Small intestine (tissue), 7 donors: ENCODE data around the gene FKBP1B. TPM values are rescaled to one million over a fixed set of nuclear protein-coding genes. Genes with fewer than 3 reads are reported as not detected.
"Not testable (repeated sequence)": the region's sequence is repeated elsewhere in the genome, so short reads cannot be mapped to it uniquely, and the experiment has no call there.

Experiments
- DNase-seq, 2 donors: peaks; one replicate each; pipeline versions ENCODE4 v3.0.0 to v3.0.0-alpha.2; 2013
- FAIRE-seq: peaks from 2 replicates; lab custom pipeline; 2012; peaks lifted over from hg19 to GRCh38; lab: Jason Lieb, UNC
- H3K27ac ChIP-seq, 3 donors: one replicate each; pipeline ENCODE4 v1.5.1; 2013; ENCODE audit warnings: low read length in 2 of 3, mild to moderate bottlenecking in 2 of 3, control low read depth in 1 of 3, inconsistent platforms in 1 of 3, low read depth in 1 of 3, moderate library complexity in 1 of 3
- H3K27me3 ChIP-seq, 3 donors: one replicate each; pipeline ENCODE4 v1.6.1; 2013; ENCODE audit warnings: low read length in 3 of 3, inconsistent platforms in 1 of 3; ENCODE audit not compliant: control insufficient read depth in 3 of 3, insufficient read depth in 3 of 3
- H3K36me3 ChIP-seq, 3 donors: one replicate each; pipeline ENCODE4 v1.6.1; 2013; ENCODE audit warnings: low read length in 3 of 3, inconsistent platforms in 1 of 3, low read depth in 1 of 3, mild to moderate bottlenecking in 1 of 3, moderate library complexity in 1 of 3; ENCODE audit not compliant: control insufficient read depth in 3 of 3, insufficient read depth in 2 of 3
- H3K4me1 ChIP-seq, 3 donors: one replicate each; pipeline ENCODE4 v1.6.1; 2013; ENCODE audit warnings: low read length in 2 of 3, inconsistent platforms in 1 of 3, low read depth in 1 of 3, mild to moderate bottlenecking in 1 of 3, moderate library complexity in 1 of 3; ENCODE audit not compliant: control insufficient read depth in 3 of 3, insufficient read depth in 2 of 3
- H3K4me3 ChIP-seq, 3 donors: one replicate each; pipeline ENCODE4 v1.5.1; 2013; ENCODE audit warnings: low read length in 3 of 3, control low read depth in 1 of 3, inconsistent platforms in 1 of 3, low read depth in 1 of 3, mild to moderate bottlenecking in 1 of 3, moderate library complexity in 1 of 3
- H3K9me3 ChIP-seq, 2 donors: one replicate each; pipeline ENCODE4 v1.6.1; 2013; ENCODE audit warnings: low read depth in 1 of 2, low read length in 1 of 2; ENCODE audit not compliant: control insufficient read depth in 2 of 2, insufficient read depth in 1 of 2
- WGBS, 3 donors: extraction: QIAGEN DNeasy Blood & Tissue Kit; methylation state at CpG; one replicate each; pipeline ENCODE4 v1.1.7; 2013; 5-methylcytosine and 5-hydroxymethylcytosine counted together
- polyA plus RNA-seq, 4 donors: library from polyadenylated mRNA; stranded (reverse) in 3 of 4; unstranded in 1 of 4; fragments of 200-250 nt in 3 of 4; fragments of 120-200 nt in 1 of 4; gene quantifications; one replicate each; pipeline versions ENCODE4 v1.2.1 to v1.2.3, GENCODE V29; 2013
- donor health status: healthy with polysubstance abuse.
- donor health status: control.
- donor health status: control.
- donor health status: Bipolar disorder and iron deficiency.
- donor health status: healthy.

The FKBP1B gene
- polyA plus RNA-seq, 4 donors: 4.8 to 106 (median 49.2) TPM

DNA sequence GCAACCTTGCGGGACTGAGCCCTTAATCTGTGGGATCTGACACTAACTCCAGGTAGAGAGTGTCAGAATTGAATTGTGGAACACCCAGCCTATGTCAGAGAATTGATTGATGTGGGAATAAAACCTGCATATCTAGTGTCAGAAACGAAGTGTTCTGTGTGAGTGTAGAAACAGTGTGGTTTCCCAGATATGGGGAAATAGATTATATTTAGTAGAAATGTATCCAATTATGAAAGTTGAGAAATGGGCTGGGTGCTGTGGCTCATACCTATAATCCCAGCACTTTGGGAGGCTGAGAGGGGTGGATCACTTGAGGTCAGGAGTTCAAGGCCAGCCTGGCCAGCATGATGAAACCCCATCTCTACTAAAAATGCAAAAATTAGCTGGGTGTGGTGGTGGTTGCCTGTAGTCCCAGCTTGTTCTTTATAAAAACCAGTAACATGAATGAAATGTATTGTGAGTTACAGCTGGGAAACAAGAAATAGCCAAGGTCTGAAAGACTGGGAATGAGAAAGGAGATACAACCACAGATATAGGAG lies 39.3 kb downstream of the FKBP1B start:
- DNase-seq (no peak), FAIRE-seq (no peak)
- H3K27me3 ChIP-seq: no peaks in the 10 kb centered on the region
- peaks cover 0 to 10% (median 0%) of the 10 kb centered on the region in 3 donors for H3K36me3 ChIP-seq
- no peaks in the 10 kb centered on the region for H3K9me3 ChIP-seq
- peaks cover 0 to 6% (median 0%) of the 10 kb centered on the region in 3 donors for H3K4me1 ChIP-seq
- no peak overlapping the region for H3K4me3 ChIP-seq
- 58 to 73% (median 66%) methylated on average over 2 of the region's 2 CpGs for WGBS, 3 donors
- no peak overlapping the region for H3K27ac ChIP-seq

DNA sequence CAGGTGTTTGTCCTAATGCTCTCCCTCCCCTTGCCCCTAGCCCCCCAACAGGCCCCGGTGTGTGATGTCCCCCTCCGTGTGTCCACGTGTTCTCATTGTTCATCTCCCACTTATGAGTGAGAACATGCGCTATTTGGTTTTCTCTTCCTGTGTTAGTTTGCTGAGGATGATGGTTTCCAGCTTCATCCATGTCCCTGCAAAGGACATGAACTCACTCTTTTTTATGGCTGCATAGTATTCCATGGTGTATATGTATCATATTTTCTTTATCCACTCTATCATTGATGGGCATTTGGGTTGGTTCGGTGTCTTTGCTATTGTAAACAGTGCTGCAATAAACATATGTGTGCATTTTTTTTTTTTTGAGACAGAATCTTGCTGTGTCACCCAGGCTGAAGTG lies 43.7 kb downstream of the FKBP1B start:
- FAIRE-seq, H3K27me3 ChIP-seq, H3K4me3 ChIP-seq, H3K9me3 ChIP-seq, H3K36me3 ChIP-seq, H3K27ac ChIP-seq, DNase-seq, H3K4me1 ChIP-seq: not testable (repeated sequence)
- WGBS, 3 donors: 96 to 99% (median 98%) methylated on average over 5 of the region's 5 CpGs

DNA sequence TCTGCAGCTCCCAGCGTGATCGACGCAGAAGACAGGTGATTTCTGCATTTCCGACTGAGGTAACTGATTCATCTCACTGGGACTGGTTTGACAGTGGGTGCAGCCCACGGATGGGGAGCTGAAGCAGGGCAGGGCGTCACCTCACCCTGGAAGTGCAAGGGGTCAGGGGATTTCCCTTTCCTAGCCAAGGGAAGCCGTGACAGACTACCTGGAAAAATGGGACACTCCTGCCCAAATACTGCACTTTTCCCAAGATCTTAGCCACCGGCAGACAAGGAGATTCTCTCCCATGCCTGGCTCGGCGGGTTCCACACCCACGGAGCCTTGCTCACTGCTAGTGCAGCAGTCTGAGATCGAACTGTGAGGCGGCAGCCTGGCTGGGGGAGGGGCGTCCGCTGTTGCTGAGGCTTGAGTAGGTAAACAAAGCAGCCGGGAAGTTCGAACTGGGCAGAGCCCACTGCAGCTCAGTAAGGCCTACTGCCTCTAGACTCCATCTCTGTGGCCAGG lies 45.7 kb downstream of the FKBP1B start:
- not testable (repeated sequence) for H3K36me3 ChIP-seq, H3K4me3 ChIP-seq, FAIRE-seq, H3K27me3 ChIP-seq, H3K27ac ChIP-seq, H3K9me3 ChIP-seq, H3K4me1 ChIP-seq, DNase-seq
- 70 to 88% (median 85%) methylated on average over 17 of the region's 17 CpGs for WGBS, 3 donors

DNA sequence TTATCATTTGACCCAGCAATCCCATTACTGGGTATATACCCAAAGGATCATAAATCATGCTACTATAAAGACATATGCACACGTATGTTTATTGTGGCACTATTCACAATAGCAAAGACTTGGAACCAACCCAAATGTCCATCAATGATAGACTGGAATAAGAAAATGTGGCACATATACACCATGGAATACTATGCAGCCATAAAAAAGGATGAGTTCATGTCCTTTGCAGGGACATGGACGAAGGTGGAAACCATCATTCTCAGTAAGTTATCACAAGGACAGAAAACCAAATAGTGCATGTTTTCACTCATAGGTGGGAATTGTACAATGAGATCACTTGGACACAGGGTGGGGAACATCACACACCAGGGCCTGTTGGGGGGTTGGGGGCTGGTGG lies 51.2 kb downstream of the FKBP1B start:
- not testable (repeated sequence) for H3K9me3 ChIP-seq, H3K27me3 ChIP-seq, FAIRE-seq, DNase-seq, H3K4me1 ChIP-seq, H3K36me3 ChIP-seq, H3K4me3 ChIP-seq, H3K27ac ChIP-seq
- 87 to 97% (median 89%) methylated on average over 2 of the region's 2 CpGs for WGBS, 3 donors

DNA sequence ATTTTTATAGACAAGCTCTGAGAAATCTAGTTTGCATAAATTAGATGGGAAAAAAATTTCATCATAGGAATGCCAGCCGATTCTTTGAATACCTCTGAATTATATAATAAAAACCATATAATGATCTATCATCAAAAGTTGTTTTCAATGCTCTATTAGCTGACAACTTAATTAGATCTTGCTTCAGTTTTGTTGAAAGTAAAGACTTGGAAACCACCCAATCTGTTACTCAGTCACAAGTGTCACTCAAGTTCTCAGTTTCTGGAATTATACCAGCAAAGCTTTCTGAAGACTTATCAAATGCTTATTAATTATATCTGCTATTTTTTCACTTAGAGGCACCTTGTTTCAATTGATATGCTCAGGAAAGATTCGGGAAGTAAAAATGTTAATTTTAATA lies 52.5 kb downstream of the FKBP1B start:
- Histone ChIP-seq H3K4me3 (no peak overlapping the region), H3K9me3 (peaks cover 0 to 14% of the 10 kb centered on the region in 2 donors), H3K27me3 (no peaks in the 10 kb centered on the region), H3K4me1 (no peaks in the 10 kb centered on the region), H3K27ac (no peak overlapping the region), H3K36me3 (peaks cover 0 to 5% (median 0%) of the 10 kb centered on the region in 3 donors)
- DNase-seq: no peak
- FAIRE-seq: no peak
- 68 to 82% (median 72%) methylated on average over 2 of the region's 2 CpGs for WGBS, 3 donors

DNA sequence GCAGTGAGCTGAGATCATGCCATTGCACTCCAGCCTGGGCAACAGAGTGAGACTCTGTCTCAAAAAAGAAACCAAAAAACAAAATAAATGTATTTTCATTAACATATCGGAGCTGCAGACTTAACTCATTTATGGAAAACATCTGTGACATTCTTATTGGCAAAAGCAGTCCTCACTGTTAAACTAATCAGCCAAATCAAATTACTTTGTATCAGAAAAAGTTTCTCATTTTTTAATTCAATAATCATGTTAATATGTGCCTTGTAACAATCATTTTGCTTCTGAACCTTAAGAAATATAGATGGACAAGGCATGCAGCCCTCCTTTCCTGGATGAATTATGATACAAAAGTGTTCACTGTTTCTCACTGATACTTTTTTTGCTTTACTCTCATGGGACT lies 53.1 kb downstream of the FKBP1B start:
- FAIRE-seq: no peak
- Histone ChIP-seq H3K9me3 (peaks cover 0 to 14% of the 10 kb centered on the region in 2 donors), H3K27me3 (no peaks in the 10 kb centered on the region), H3K27ac (no peak overlapping the region), H3K36me3 (peaks cover 0 to 5% (median 0%) of the 10 kb centered on the region in 3 donors), H3K4me1 (no peaks in the 10 kb centered on the region), H3K4me3 (no peak overlapping the region)
- DNase-seq: no peak
- 80 to 94% (median 92%) methylated on average over 1 of the region's 1 CpG for WGBS, 3 donors

DNA sequence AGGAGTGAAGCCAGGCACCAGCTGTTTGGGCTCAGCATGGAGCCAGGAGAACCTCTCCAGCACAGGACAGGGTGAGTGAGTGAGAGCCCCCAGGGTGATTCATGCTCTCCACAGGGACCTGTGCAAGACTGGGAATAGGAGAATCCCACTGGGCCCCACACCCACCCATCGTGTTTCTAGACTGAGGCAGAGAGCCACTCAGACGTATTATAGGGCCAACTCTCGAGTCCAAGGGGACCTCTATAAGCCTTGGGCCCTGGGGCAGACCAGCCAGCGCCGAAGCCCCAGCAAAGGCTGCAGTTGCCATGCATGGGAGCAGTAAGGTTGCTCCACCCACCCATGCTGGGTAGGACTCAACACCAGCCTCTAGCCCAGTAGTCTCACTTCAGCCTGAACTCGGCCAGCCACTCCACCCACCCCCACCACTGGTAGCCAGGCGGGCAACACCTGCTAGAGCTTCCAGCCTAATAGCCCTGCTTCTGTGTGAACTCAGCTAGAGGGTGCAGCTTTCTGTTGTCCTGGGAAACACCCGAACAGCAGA lies 54.6 kb downstream of the FKBP1B start:
- 91 to 97% (median 92%) methylated on average over 8 of the region's 8 CpGs for WGBS, 3 donors
- H3K27me3 ChIP-seq: no peaks in the 10 kb centered on the region
- no peak overlapping the region for H3K4me3 ChIP-seq
- H3K36me3 ChIP-seq: peaks cover 0 to 5% (median 0%) of the 10 kb centered on the region in 3 donors
- H3K27ac ChIP-seq: no peak overlapping the region
- no peaks in the 10 kb centered on the region for H3K4me1 ChIP-seq
- DNase-seq (no peak), FAIRE-seq (no peak)
- peaks cover 0 to 18% of the 10 kb centered on the region in 2 donors for H3K9me3 ChIP-seq

DNA sequence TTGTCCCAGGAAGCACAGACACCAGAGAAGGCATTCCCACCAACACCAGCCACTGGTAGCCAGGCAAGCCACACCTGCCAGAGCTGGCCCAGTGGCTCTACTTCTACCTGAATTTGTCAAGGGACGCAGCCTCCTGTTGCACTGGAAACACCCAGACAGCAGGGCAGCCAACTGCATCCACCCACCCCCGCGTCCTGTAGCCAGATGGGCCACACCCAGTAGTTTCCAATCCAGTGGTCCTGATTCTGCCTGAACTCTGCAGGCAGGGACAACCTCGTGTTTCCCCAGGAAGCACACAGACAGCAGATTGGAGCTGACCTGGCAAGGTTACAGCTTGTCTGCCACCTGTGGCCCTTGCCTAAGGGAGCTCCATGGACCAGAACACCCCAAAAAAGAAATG lies 55.4 kb downstream of the FKBP1B start:
- DNase-seq (no peak), FAIRE-seq (no peak)
- Histone ChIP-seq H3K27ac (no peak overlapping the region), H3K36me3 (peaks cover 0 to 5% (median 0%) of the 10 kb centered on the region in 3 donors), H3K4me3 (no peak overlapping the region), H3K9me3 (peaks cover 0 to 18% of the 10 kb centered on the region in 2 donors), H3K4me1 (no peaks in the 10 kb centered on the region), H3K27me3 (no peaks in the 10 kb centered on the region)
- 58 to 79% (median 61%) methylated on average over 4 of the region's 4 CpGs for WGBS, 3 donors
